ENCODE results near the gene SPRR4.

- TF ChIP-seq CTCF (conservative IDR thresholded peaks at IDR 0.05; ENCODE audit: low read depth, low read length) = no peak
- no peak for TF ChIP-seq EZH2 (IDR thresholded peaks at IDR 0.05; ENCODE audit: borderline replicate concordance, low read depth, low read length, poor library complexity, severe bottlenecking)
These were observed 38.2 kb upstream of the SPRR4 start for GRCh38 chr1:152932170-152932811.

Data from A673 (cell line).